ENCODE measurements around the gene FAM162A.

- TF ChIP-seq CTCF (IDR thresholded peaks at IDR 0.05; ENCODE audit: low read depth, low read length) (no peak), EZH2phosphoT487 (IDR thresholded peaks at IDR 0.05; ENCODE audit: low read depth) (no peak)
Measured at GRCh38 chr3:122389892-122390291, 5.9 kb downstream of the FAM162A start.
